GM21576 (cell line): Measurements from ENCODE around the gene IFT22.
"Not testable (repeated sequence)": the region's sequence is repeated elsewhere in the genome, so short reads cannot be mapped to it uniquely, and the experiment has no call there.

ENCODE experiments used
- ATAC-seq: cut with Tn5 transposase; IDR thresholded peaks from one replicate; pipeline ENCODE4 v1.9.1; 2021; ENCODE audit warnings: mild to moderate bottlenecking, moderate library complexity; ENCODE audit not compliant: unreplicated experiment

The IFT22 gene

GRCh38 chr7:101319401-101319800 is 2.2 kb downstream of the IFT22 start:
- no peak for ATAC-seq

- ATAC-seq: no peak
These were observed 6.3 kb downstream of the IFT22 start for GRCh38 chr7:101315336-101315735.

DNA sequence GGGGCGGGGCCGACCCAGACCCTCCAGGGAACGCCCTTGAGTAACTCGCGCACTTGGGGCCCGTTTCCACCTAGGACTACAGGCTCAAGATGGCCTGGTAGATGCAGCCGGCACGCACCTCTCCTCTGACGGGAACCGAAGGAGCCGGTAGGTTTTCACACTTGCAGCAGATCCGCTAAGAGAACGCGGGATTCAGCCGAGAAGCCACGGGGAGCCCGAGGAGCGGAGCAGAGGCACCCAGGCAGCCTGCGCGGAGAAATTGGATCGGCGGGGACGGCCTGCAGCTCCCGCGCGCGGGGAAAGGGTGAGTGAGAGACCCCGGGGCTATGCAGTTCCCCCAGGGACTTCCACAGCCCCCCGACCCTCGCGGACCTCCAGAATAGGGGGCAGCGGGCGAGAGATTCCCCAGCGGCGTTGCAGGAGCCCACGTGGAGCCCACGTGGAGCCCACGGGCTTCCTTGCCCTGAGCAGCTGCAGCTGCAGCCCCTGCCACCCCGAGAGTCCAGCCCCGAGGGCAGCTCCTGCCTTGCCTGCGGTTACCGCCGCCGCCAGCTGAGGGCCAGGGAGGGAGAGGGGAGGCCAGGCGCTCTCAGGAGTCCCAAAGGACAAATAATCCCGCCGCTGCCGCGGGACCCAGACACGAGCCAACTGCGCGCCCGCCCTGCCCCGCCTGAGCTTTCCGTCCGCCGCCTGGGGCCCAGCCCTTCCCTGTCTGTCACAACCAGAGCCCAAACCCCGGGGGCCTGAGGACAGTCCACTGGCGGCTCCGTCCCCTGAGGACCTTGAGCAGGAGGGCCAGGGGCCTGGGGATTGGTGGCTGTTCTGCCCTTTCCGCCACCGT is 13.1 kb downstream of the IFT22 start:
- peak; percentile 47 for ATAC-seq

GRCh38 chr7:101306307-101306706 is 15.3 kb downstream of the IFT22 start:
- ATAC-seq: no peak

GRCh38 chr7:101303102-101303701 is 18.4 kb downstream of the IFT22 start:
- no peak for ATAC-seq

DNA sequence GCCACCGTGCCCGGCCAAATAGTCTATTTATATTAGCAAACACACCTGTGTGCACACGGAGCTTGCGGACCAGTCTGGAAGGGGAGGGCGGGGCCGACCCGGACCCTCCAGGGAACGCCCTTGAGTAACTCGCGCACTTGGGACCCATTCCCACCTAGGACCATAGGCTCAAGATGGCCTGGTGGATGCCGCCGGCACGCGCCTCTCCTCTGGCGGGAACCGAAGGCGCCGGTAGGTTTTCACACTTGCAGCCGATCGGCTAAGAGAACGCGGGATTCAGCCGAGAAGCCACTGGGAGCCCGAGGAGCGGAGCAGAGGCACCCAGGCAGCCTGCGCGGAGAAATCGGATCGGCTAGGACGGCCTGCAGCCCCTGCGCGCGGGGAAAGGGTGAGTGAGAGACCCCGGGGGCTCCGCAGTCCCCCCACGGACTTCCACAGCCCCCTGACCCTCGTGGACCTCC is 18.9 kb downstream of the IFT22 start:
- no peak for ATAC-seq

DNA sequence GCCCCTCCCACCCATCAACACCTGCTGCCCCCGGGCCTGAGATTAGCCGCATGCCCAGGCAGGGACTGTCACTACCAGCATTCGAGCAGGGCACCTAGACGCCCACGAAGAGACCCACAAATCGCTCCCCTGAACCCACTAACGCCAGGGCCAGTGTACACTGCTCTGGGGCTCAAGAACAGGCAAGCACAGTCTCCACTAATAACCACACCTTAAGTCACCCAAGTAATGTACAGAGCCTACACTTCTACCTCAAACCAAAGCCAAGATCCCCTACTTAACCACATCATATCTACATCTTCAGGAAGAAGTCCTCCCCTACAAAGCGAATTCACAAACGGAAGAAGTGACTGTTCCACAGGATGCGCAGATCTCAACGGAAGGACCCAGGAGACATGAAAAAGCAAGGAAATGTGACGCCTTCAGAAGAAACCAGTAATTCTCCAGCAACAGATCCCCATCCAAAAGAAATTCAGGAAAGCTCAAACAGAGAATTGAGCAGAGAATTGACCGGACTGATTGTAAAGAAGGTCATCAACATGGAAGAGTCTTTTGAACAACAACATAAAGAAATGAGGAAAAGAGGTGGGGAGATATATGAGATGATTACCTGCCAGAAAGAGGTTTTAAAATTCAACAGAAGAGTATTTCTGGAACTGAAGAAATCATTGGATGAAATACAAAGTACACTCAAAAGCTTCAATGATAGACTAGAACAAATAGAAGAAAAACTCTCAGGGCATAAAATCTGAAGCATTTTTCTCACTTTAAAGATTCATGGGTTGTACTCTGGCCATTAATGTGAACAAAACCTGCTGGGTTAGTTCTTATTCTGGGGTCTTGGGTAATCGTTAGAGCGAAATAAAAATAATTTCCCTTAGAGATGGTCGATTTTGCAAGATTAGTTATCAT is 20.9 kb downstream of the IFT22 start:
- ATAC-seq: no peak

DNA sequence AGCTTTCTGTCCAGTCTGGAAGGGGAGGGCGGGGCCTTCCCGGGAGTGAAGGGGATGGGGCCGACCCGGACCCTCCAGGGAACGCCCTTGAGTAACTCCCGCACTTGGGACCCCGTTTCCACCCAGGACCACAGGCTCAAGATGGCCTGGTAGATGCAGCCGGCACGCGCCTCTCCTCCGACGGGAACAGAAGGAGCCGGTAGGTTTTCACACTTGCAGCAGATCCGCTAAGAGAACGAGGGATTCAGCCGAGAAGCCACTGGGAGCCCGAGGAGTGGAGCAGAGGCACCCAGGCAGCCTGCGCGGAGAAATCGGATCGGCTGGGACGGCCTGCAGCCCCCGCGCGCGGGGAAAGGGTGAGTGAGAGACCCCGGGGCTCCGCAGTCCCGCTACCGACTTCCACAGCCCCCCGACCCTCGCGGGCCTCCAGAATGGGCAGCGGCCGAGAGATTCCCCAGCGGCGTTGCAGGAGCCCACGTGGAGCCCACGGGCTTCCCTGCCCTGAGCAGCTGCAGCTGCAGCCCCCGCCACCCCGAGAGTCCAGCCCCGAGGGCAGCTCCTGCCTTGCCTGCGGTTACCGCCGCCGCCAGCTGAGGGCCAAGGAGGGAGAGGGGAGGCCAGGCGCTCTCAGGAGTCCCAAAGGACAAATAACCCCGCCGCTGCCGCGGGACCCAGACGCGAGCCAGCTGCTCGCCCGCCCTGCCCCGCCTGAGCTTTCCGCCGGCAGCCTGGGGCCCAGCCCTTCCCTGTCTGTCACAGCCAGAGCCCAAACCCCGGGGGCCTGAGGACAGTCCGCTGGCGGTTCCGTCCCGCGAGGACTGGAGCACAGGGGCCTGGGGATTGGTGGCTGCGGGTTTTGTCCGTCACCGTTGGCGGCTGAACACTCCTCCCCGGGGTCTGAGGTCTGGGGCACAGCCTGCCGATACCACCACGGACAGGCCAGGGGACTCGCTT is 21.8 kb downstream of the IFT22 start:
- no peak for ATAC-seq

- ATAC-seq: no peak
These were observed 26.8 kb downstream of the IFT22 start for GRCh38 chr7:101294832-101295121.

DNA sequence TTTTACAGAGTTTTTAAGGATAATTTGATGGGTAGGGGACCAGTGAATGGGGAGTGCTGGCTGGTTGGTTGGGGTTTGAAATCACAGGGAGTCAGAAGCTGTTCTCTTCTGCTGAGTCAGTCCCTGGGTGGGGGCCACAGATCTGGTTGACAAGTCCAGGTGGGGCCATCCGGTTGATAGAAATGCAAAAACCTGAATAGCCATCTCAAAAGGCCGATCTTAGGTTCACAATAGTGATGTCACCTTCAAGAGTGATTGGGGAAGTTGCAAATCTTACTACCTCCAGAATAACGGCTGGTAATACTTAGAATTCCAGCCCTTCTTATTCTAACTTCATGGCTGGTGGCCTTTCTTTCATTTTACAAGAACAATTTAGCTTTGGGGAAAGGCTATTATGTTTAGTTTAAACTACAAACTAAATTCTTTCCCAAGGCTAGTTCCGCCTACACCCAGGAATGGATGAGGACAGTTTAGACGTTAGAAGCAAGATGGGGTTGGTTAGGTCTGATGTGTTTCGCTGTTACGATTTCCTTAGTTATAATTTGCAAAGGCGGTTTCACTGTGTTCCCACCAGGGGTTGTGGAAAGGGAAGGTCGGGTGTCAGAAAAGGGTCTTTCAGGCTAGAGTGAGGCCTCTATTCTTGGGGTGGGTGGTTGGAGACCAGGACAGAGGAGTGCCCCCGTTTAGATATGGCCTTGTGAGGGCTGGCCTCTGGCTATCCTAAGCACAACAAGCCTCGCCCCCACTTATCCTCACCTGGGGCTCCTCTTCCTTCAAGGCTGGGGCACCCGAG is 27.4 kb downstream of the IFT22 start:
- ATAC-seq: no peak

GRCh38 chr7:101293069-101294021 is 28.3 kb downstream of the IFT22 start:
- not testable (repeated sequence) for ATAC-seq

DNA sequence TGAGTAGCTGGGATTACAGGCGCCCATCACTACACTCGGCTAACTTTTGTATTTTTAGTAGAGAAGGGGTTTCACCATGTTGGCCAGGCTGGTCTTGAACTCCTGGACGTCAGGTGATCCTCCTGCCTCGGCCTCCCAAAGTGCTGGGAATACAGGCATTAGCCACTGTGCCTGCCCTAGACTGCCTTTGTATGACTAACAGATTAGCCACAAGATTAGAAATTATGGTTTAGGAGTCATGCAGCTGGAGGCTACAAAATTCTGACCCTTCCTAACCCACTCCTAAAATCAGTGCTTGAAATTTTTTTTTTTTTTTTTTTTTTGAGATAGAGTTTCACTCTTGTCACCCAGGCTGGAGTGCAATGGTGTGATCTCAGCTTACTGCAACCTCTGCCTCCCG is 29.0 kb downstream of the IFT22 start:
- not testable (repeated sequence) for ATAC-seq

- not testable (repeated sequence) for ATAC-seq
These were observed 31.2 kb downstream of the IFT22 start for GRCh38 chr7:101290186-101291037.

- peak; percentile 70 for ATAC-seq
These were observed 31.9 kb downstream of the IFT22 start for GRCh38 chr7:101289687-101290086.

DNA sequence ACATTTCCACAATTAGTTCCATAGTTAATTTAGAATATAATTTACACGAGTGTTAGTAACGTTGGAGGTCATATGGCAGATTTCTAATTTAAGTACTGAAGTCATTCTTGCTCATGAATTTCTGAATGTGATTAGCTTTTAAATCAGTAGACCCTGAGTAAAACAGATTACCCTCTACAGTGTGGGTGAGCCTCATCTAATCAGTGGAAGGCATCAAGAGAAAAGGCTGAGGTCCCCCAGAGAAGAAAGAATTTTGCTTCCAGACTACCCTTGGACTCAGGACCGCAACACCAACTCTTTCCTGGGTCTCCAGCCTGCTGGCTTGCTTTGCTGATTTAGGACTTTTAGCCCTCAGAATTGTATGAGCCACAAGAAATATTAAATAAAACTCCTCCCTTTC is 33.2 kb downstream of the IFT22 start:
- ATAC-seq: no peak

GRCh38 chr7:101287032-101287431 is 34.6 kb downstream of the IFT22 start:
- ATAC-seq: no peak

GRCh38 chr7:101285880-101286279 is 35.7 kb downstream of the IFT22 start:
- ATAC-seq: not testable (repeated sequence)

DNA sequence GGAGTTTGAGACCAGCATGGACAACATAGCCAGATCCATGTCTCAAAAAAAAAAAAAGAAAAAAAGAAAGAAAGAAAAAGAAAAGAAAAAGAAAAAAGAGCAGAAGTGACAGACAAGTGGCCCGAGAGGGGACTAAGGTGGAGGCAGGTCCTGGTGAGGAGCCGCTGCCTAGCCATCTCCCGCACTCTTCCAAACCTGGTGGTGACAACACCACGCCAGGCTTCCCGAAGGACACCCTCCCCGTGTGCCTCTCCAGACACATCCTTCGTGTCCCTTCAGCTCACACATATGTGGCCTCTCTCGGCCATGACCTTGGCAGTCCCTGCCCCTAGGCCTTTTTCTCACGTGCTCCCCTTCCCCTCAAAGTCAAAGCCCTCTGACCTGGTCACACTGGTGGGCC is 36.4 kb downstream of the IFT22 start:
- ATAC-seq: no peak
